ENCODE results near the gene CNTN5.

- TF ChIP-seq, protein P1, sequence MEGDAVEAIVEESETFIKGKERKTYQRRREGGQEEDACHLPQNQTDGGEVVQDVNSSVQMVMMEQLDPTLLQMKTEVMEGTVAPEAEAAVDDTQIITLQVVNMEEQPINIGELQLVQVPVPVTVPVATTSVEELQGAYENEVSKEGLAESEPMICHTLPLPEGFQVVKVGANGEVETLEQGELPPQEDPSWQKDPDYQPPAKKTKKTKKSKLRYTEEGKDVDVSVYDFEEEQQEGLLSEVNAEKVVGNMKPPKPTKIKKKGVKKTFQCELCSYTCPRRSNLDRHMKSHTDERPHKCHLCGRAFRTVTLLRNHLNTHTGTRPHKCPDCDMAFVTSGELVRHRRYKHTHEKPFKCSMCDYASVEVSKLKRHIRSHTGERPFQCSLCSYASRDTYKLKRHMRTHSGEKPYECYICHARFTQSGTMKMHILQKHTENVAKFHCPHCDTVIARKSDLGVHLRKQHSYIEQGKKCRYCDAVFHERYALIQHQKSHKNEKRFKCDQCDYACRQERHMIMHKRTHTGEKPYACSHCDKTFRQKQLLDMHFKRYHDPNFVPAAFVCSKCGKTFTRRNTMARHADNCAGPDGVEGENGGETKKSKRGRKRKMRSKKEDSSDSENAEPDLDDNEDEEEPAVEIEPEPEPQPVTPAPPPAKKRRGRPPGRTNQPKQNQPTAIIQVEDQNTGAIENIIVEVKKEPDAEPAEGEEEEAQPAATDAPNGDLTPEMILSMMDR (IDR thresholded peaks at IDR 0.05; ENCODE audit: poor library complexity), result no peak
- TF ChIP-seq EZH2 (IDR thresholded peaks at IDR 0.05; ENCODE audit: borderline replicate concordance) (no peak), EZH2phosphoT487 (IDR thresholded peaks at IDR 0.05; ENCODE audit: low read depth, severe bottlenecking, unreplicated experiment) (no peak)
Observed at GRCh38 chr11:99257131-99257530, 236.4 kb downstream of the CNTN5 start.

Measured in hepatocyte (in vitro differentiated cells).